ENCODE results near the gene ERO1B.
A peak's percentile ranks its signal among the peaks of the same experiment; 100 is the strongest.

The ERO1B gene

GRCh38 chr1:236301080-236301957, 19.6 kb upstream of the ERO1B start:
- no peaks in the 10 kb centered on the region for H3K9me3 ChIP-seq (ENCODE audit: control insufficient read depth, insufficient read depth, low read length)
- H3K27me3 ChIP-seq (ENCODE audit: control insufficient read depth, insufficient read depth, low read length): no peaks in the 10 kb centered on the region
- H3K9ac ChIP-seq (ENCODE audit: low read depth, low read length): no peak overlapping the region
- H3K4me3 ChIP-seq (ENCODE audit: low read depth, low read length): no peak overlapping the region
- peaks cover 7% of the 10 kb centered on the region for H3K4me1 ChIP-seq (ENCODE audit: control insufficient read depth, insufficient read depth, low read length)
- H3K36me3 ChIP-seq (ENCODE audit: control insufficient read depth, insufficient read depth, low read length): no peaks in the 10 kb centered on the region
- no peak overlapping the region for H3K27ac ChIP-seq (ENCODE audit: low read depth, low read length)

GRCh38 chr1:236297161-236297560, 15.4 kb upstream of the ERO1B start:
- no peaks in the 10 kb centered on the region for H3K27me3 ChIP-seq (ENCODE audit: control insufficient read depth, insufficient read depth, low read length)
- H3K36me3 ChIP-seq (ENCODE audit: control insufficient read depth, insufficient read depth, low read length): no peaks in the 10 kb centered on the region
- H3K9me3 ChIP-seq (ENCODE audit: control insufficient read depth, insufficient read depth, low read length): no peaks in the 10 kb centered on the region
- no peak overlapping the region for H3K9ac ChIP-seq (ENCODE audit: low read depth, low read length)
- H3K27ac ChIP-seq (ENCODE audit: low read depth, low read length): no peak overlapping the region
- no peak overlapping the region for H3K4me3 ChIP-seq (ENCODE audit: low read depth, low read length)
- H3K4me1 ChIP-seq (ENCODE audit: control insufficient read depth, insufficient read depth, low read length): peaks cover 6% of the 10 kb centered on the region

- Histone ChIP-seq H3K36me3 (ENCODE audit: control insufficient read depth, insufficient read depth, low read length) (no peaks in the 10 kb centered on the region), H3K27me3 (ENCODE audit: control insufficient read depth, insufficient read depth, low read length) (no peaks in the 10 kb centered on the region), H3K27ac (ENCODE audit: low read depth, low read length) (no peak overlapping the region), H3K4me1 (ENCODE audit: control insufficient read depth, insufficient read depth, low read length) (peaks cover 4% of the 10 kb centered on the region), H3K9ac (ENCODE audit: low read depth, low read length) (no peak overlapping the region), H3K9me3 (ENCODE audit: control insufficient read depth, insufficient read depth, low read length) (no peaks in the 10 kb centered on the region), H3K4me3 (ENCODE audit: low read depth, low read length) (no peak overlapping the region)
Measured at GRCh38 chr1:236292425-236292824, 10.7 kb upstream of the ERO1B start.

GRCh38 chr1:236289492-236290131, 7.9 kb upstream of the ERO1B start:
- H3K9me3 ChIP-seq (ENCODE audit: control insufficient read depth, insufficient read depth, low read length): no peaks in the 10 kb centered on the region
- no peak overlapping the region for H3K27ac ChIP-seq (ENCODE audit: low read depth, low read length)
- H3K4me1 ChIP-seq (ENCODE audit: control insufficient read depth, insufficient read depth, low read length): peaks cover 4% of the 10 kb centered on the region
- H3K27me3 ChIP-seq (ENCODE audit: control insufficient read depth, insufficient read depth, low read length): no peaks in the 10 kb centered on the region
- H3K9ac ChIP-seq (ENCODE audit: low read depth, low read length): no peak overlapping the region
- no peaks in the 10 kb centered on the region for H3K36me3 ChIP-seq (ENCODE audit: control insufficient read depth, insufficient read depth, low read length)
- no peak overlapping the region for H3K4me3 ChIP-seq (ENCODE audit: low read depth, low read length)

- Histone ChIP-seq H3K4me1 (ENCODE audit: control insufficient read depth, insufficient read depth, low read length) (peaks cover 4% of the 10 kb centered on the region), H3K27me3 (ENCODE audit: control insufficient read depth, insufficient read depth, low read length) (peaks cover 6% of the 10 kb centered on the region; the same call in 1 of the 2 replicates), H3K4me3 (ENCODE audit: low read depth, low read length) (no peak overlapping the region), H3K9me3 (ENCODE audit: control insufficient read depth, insufficient read depth, low read length) (no peaks in the 10 kb centered on the region), H3K27ac (ENCODE audit: low read depth, low read length) (no peak overlapping the region), H3K36me3 (ENCODE audit: control insufficient read depth, insufficient read depth, low read length) (no peaks in the 10 kb centered on the region), H3K9ac (ENCODE audit: low read depth, low read length) (no peak overlapping the region)
Measured at GRCh38 chr1:236288620-236288976, 6.8 kb upstream of the ERO1B start.

GRCh38 chr1:236287757-236288619, 6.2 kb upstream of the ERO1B start:
- H3K36me3 ChIP-seq (ENCODE audit: control insufficient read depth, insufficient read depth, low read length): no peaks in the 10 kb centered on the region
- H3K9ac ChIP-seq (ENCODE audit: low read depth, low read length): no peak overlapping the region
- peaks cover 10% of the 10 kb centered on the region for H3K27me3 ChIP-seq (ENCODE audit: control insufficient read depth, insufficient read depth, low read length)

GRCh38 chr1:236287356-236287755, 5.6 kb upstream of the ERO1B start:
- H3K9me3 ChIP-seq (ENCODE audit: control insufficient read depth, insufficient read depth, low read length): no peaks in the 10 kb centered on the region
- no peaks in the 10 kb centered on the region for H3K36me3 ChIP-seq (ENCODE audit: control insufficient read depth, insufficient read depth, low read length)
- no peak overlapping the region for H3K9ac ChIP-seq (ENCODE audit: low read depth, low read length)
- no peak overlapping the region for H3K27ac ChIP-seq (ENCODE audit: low read depth, low read length)
- H3K4me3 ChIP-seq (ENCODE audit: low read depth, low read length): no peak overlapping the region
- H3K27me3 ChIP-seq (ENCODE audit: control insufficient read depth, insufficient read depth, low read length): peaks cover 16% of the 10 kb centered on the region
- H3K4me1 ChIP-seq (ENCODE audit: control insufficient read depth, insufficient read depth, low read length): peaks cover 7% of the 10 kb centered on the region

More at GRCh38 chr1:236287757-236288619, 6.2 kb upstream of the ERO1B start:
- Histone ChIP-seq H3K4me3 (ENCODE audit: low read depth, low read length) (no peak overlapping the region), H3K9me3 (ENCODE audit: control insufficient read depth, insufficient read depth, low read length) (no peaks in the 10 kb centered on the region), H3K4me1 (ENCODE audit: control insufficient read depth, insufficient read depth, low read length) (peaks cover 4% of the 10 kb centered on the region), H3K27ac (ENCODE audit: low read depth, low read length) (no peak overlapping the region)

- Histone ChIP-seq H3K4me1 (ENCODE audit: control insufficient read depth, insufficient read depth, low read length) (peaks cover 7% of the 10 kb centered on the region), H3K9me3 (ENCODE audit: control insufficient read depth, insufficient read depth, low read length) (no peaks in the 10 kb centered on the region), H3K27ac (ENCODE audit: low read depth, low read length) (no peak overlapping the region), H3K9ac (ENCODE audit: low read depth, low read length) (no peak overlapping the region), H3K4me3 (ENCODE audit: low read depth, low read length) (no peak overlapping the region), H3K36me3 (ENCODE audit: control insufficient read depth, insufficient read depth, low read length) (no peaks in the 10 kb centered on the region), H3K27me3 (ENCODE audit: control insufficient read depth, insufficient read depth, low read length) (peaks cover 34% of the 10 kb centered on the region)
Measured at GRCh38 chr1:236284291-236284721, 2.5 kb upstream of the ERO1B start.

GRCh38 chr1:236282719-236283118, 961 bp upstream of the ERO1B start:
- Histone ChIP-seq H3K27me3 (ENCODE audit: control insufficient read depth, insufficient read depth, low read length) (peaks cover 34% of the 10 kb centered on the region), H3K27ac (ENCODE audit: low read depth, low read length) (no peak overlapping the region), H3K4me1 (ENCODE audit: control insufficient read depth, insufficient read depth, low read length) (peaks cover 5% of the 10 kb centered on the region; the same call in 1 of the 2 replicates), H3K9ac (ENCODE audit: low read depth, low read length) (0 out of 2 replicates have a peak overlapping the region, but pooled peaks have one; percentile 71), H3K36me3 (ENCODE audit: control insufficient read depth, insufficient read depth, low read length) (no peaks in the 10 kb centered on the region), H3K4me3 (ENCODE audit: low read depth, low read length) (peak overlapping the region; percentile 79), H3K9me3 (ENCODE audit: control insufficient read depth, insufficient read depth, low read length) (no peaks in the 10 kb centered on the region)

- Histone ChIP-seq H3K4me1 (ENCODE audit: control insufficient read depth, insufficient read depth, low read length) (0 out of 2 replicates have a peak, but pooled peaks cover 3% of the 10 kb centered on the region), H3K27ac (ENCODE audit: low read depth, low read length) (no peak overlapping the region), H3K4me3 (ENCODE audit: low read depth, low read length) (peak overlapping the region; percentile 79), H3K9me3 (ENCODE audit: control insufficient read depth, insufficient read depth, low read length) (no peaks in the 10 kb centered on the region), H3K9ac (ENCODE audit: low read depth, low read length) (peak overlapping the region; percentile 71), H3K27me3 (ENCODE audit: control insufficient read depth, insufficient read depth, low read length) (peaks cover 34% of the 10 kb centered on the region), H3K36me3 (ENCODE audit: control insufficient read depth, insufficient read depth, low read length) (no peaks in the 10 kb centered on the region)
Measured at GRCh38 chr1:236282425-236282716, 613 bp upstream of the ERO1B start.
